Endothelial cell of umbilical vein (primary cell): ENCODE measurements around the gene AUTS2. TPM values are rescaled to one million over a fixed set of nuclear protein-coding genes. Genes with fewer than 3 reads are reported as not detected.

ENCODE experiments used
- BruUV-seq: library from RNA; stranded (reverse); fragments of 400-500 nt; replicated peaks from 2 replicates; lab custom pipeline; 2021; lab: Mats Ljungman, UMichigan
- CTCF ChIA-PET: fragments of 300-600, 350-600 bp; sonication (Branson Sonifier 250); formaldehyde crosslinking; loops from one replicate; lab custom pipeline; 2021; ENCODE audit warnings: antibody characterized with exemption, inconsistent platforms; lab: Charles Lee
- POLR2A ChIA-PET: fragments of 300-600, 350-600 bp; sonication (Branson Sonifier 250); formaldehyde crosslinking; loops from one replicate; lab custom pipeline; 2021; ENCODE audit warnings: antibody characterized with exemption, inconsistent platforms; lab: Charles Lee
- DNase-seq: peaks from one replicate; pipeline ENCODE4 v3.0.0-alpha.2; 2011; ENCODE audit warnings: low read depth, low spot score
- FAIRE-seq: peaks from 2 replicates; lab custom pipeline; 2011; peaks lifted over from hg19 to GRCh38; lab: Jason Lieb, UNC
- H2AFZ ChIP-seq: 2 replicates; pipeline ENCODE4 v1.6.0; 2012; ENCODE audit warnings: low read depth, low read length, control low read depth, inconsistent platforms
- H3K27ac ChIP-seq: 2 replicates; pipeline ENCODE4 v1.5.1; 2011; ENCODE audit warnings: low read depth, mild to moderate bottlenecking, control low read depth, low read length, moderate library complexity; ENCODE audit not compliant: insufficient read depth
- H3K27me3 ChIP-seq, 2 experiments: 2 replicates each; pipeline versions ENCODE4 v1.6.0 to v1.6.1; 2011; ENCODE audit warnings: low read length in 2 of 2, mixed read lengths in 1 of 2; ENCODE audit not compliant: control insufficient read depth in 2 of 2, insufficient read depth in 2 of 2
- H3K36me3 ChIP-seq, 2 experiments: 2 replicates in 1 of 2; 3 replicates in 1 of 2; pipeline ENCODE4 v1.5.1; 2011; ENCODE audit warnings: low read length in 2 of 2, mild to moderate bottlenecking in 1 of 2, moderate library complexity in 1 of 2; ENCODE audit not compliant: control insufficient read depth in 2 of 2, insufficient read depth in 2 of 2; ENCODE audit errors: extremely low read depth in 1 of 2
- H3K4me1 ChIP-seq: 3 replicates; pipeline ENCODE4 v1.5.1; 2011; ENCODE audit warnings: mild to moderate bottlenecking, low read length; ENCODE audit not compliant: control insufficient read depth, insufficient read depth; ENCODE audit errors: extremely low read depth
- H3K4me2 ChIP-seq: 2 replicates; pipeline ENCODE4 v1.6.1; 2011; ENCODE audit warnings: low read length, control low read depth, mixed read lengths; ENCODE audit not compliant: insufficient read depth
- H3K4me3 ChIP-seq, 3 experiments: fragments of 200-600 bp in 1 of 3; sonication (generic), shearing (Covaris generic) in 1 of 3; replicated peaks in 1 of 3; 2 replicates each; pipeline ENCODE4 v1.5.1; 2011 to 2016; ENCODE audit warnings: control low read depth in 3 of 3, low read length in 3 of 3, mild to moderate bottlenecking in 2 of 3, inconsistent platforms in 1 of 3, low read depth in 1 of 3, moderate library complexity in 1 of 3; ENCODE audit not compliant: insufficient read depth in 1 of 3
- H3K79me2 ChIP-seq: 2 replicates; pipeline ENCODE4 v1.6.0; 2012; ENCODE audit warnings: low read length, inconsistent platforms; ENCODE audit not compliant: control insufficient read depth, insufficient read depth
- H3K9ac ChIP-seq: replicated peaks from 2 replicates; pipeline ENCODE3; 2011; ENCODE audit warnings: low read length, control low read depth; ENCODE audit not compliant: insufficient read depth; ENCODE audit errors: extremely low read depth
- H3K9me1 ChIP-seq: replicated peaks from 3 replicates; pipeline ENCODE4 v1.6.0; 2011; ENCODE audit warnings: mild to moderate bottlenecking, low read length; ENCODE audit not compliant: control insufficient read depth, insufficient read depth; ENCODE audit errors: extremely low read depth
- H3K9me3 ChIP-seq: replicated peaks from 2 replicates; pipeline ENCODE4 v1.5.1; 2012; ENCODE audit warnings: low read length, inconsistent platforms; ENCODE audit not compliant: control insufficient read depth, insufficient read depth
- H4K20me1 ChIP-seq: replicated peaks from 2 replicates; pipeline ENCODE3; 2011; ENCODE audit warnings: mild to moderate bottlenecking, low read length; ENCODE audit not compliant: control insufficient read depth, insufficient read depth; ENCODE audit errors: extremely low read depth
- EZH2 ChIP-seq: IDR thresholded peaks from 2 replicates; pipeline ENCODE4 v1.6.1; 2012; ENCODE audit warnings: borderline replicate concordance, low read depth, mild to moderate bottlenecking, moderate library complexity, low read length, inconsistent platforms; ENCODE audit not compliant: severe bottlenecking
- FOS ChIP-seq: IDR thresholded peaks from 2 replicates; pipeline ENCODE4 v1.6.1; 2011; ENCODE audit warnings: mild to moderate bottlenecking, low read length, moderate library complexity, borderline replicate concordance; ENCODE audit not compliant: insufficient read depth
- GATA2 ChIP-seq: IDR thresholded peaks from 2 replicates; pipeline ENCODE4 v1.7.0; 2011; ENCODE audit warnings: low read depth, mild to moderate bottlenecking, moderate library complexity, mixed read lengths, low read length; ENCODE audit not compliant: insufficient read length, insufficient read depth
- JUN ChIP-seq: IDR thresholded peaks from 2 replicates; pipeline ENCODE4 v1.6.1; 2011; ENCODE audit warnings: borderline replicate concordance, low read depth; ENCODE audit not compliant: insufficient read length, insufficient read depth
- MAX ChIP-seq: IDR thresholded peaks from 2 replicates; pipeline ENCODE4 v1.6.1; 2011; ENCODE audit not compliant: insufficient read depth, insufficient read length
- MYC ChIP-seq: IDR thresholded peaks from one replicate; pipeline ENCODE4 v1.6.1; 2011; ENCODE audit warnings: mild to moderate bottlenecking, low read depth, low read length
- POLR2A ChIP-seq: IDR thresholded peaks from 2 replicates; pipeline ENCODE4 v1.6.1; 2012; ENCODE audit warnings: low read depth, mild to moderate bottlenecking, control low read depth, low read length
- POLR2AphosphoS5 ChIP-seq: IDR thresholded peaks from 2 replicates; pipeline ENCODE4 v1.6.1; 2012; ENCODE audit warnings: low read depth, mild to moderate bottlenecking, control low read depth, low read length, moderate library complexity; ENCODE audit not compliant: insufficient read depth
- dilution Hi-C: fragments of 300-500 bp; cut with MboI; formaldehyde crosslinking; loops from one replicate; pipeline ENCODE4 v1.15.0; 2019; ENCODE audit warnings: low sequenced_read_pairs; ENCODE audit not compliant: extremely low pct_ligation_motif_present
- intact Hi-C: fragments of 100-400 bp; cut with micrococcal nuclease; formaldehyde crosslinking; loops from one replicate; pipeline ENCODE4 v1.10.0; 2022
- polyA plus RNA-seq, 4 experiments: library from polyadenylated mRNA; depleted of rRNA in 3 of 4; stranded (reverse) in 3 of 4; unstranded in 1 of 4; fragments of >200 nt; gene quantifications; 2 replicates each; pipeline versions ENCODE4 v1.2.1 to v1.2.3, GENCODE V29; 2011 to 2012; ENCODE audit warnings: missing spikeins in 1 of 4
- total RNA-seq: library from RNA; stranded (reverse); gene quantifications from 2 replicates; pipeline ENCODE4 v1.2.3, GENCODE V29; 2021
- TF ChIP-seq, protein P1 (sequence below), 2 donors: IDR thresholded peaks; 1 replicate in 1 of 2; 2 replicates in 1 of 2; pipeline ENCODE4 v1.5.1; 2011; ENCODE audit warnings: low read length in 2 of 2, mild to moderate bottlenecking in 2 of 2, moderate library complexity in 2 of 2, control low read depth in 1 of 2, inconsistent platforms in 1 of 2, low read depth in 1 of 2; ENCODE audit not compliant: insufficient read depth in 1 of 2; ENCODE audit errors: extremely low read depth in 1 of 2

Gene AUTS2
- total and polyA plus RNA-seq, 2 donors (not counting 3 experiments of a cell fraction or from before 2014, with no cell fraction given) = 0.59 to 8.0 TPM

DNA sequence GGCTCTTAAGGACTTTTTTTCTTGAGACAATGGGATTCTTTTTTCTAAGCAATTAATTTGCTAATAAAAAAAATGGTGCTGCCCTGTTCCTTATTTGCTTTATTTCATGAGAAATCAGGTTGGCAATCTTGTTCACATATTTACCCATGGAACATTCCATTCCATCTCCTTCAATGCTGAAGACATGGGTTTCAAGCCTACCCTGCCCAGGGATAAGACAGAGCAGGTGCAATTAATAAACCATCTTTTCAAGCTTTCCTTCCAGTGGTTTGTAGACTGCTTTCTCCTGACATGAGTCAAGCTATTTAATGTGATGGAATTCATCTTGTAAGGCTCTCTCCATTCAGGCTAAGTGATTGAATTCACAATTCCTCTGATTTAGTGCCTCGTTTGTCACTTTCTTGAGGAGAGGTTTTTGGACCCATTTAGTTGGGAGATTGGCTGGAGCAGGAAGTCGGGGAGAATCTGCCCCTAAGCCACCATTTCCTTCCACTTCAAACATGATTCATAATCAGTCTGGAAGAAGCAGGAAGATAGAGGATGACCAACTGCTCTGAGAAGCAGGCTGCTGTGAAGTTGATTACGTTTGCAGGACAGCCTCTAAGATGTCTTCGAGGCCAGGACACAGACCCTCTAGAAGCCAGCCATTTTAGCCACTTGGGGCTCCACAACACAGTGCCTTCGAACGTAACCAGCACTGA lies 981.3 kb downstream of the AUTS2 start:
- no peak for DNase-seq
- Histone ChIP-seq H4K20me1 (no peaks in the 10 kb centered on the region), H3K27ac (no peak overlapping the region), H3K9me3 (no peaks in the 10 kb centered on the region), H3K9me1 (no peaks in the 10 kb centered on the region), H3K36me3 (no peaks in the 10 kb centered on the region), H3K4me2 (no peak overlapping the region), H3K4me3 (no peak overlapping the region), H3K79me2 (no peaks in the 10 kb centered on the region), H3K27me3 (no peaks in the 10 kb centered on the region), H3K4me1 (no peaks in the 10 kb centered on the region), H2AFZ (no peak overlapping the region), H3K9ac (no peak overlapping the region)
- ChIA-PET CTCF (no interaction called here), POLR2A (no interaction called here)
- no peak for FAIRE-seq
- intact Hi-C loops (no loop called here), dilution Hi-C loops (no loop called here)
- no TSS peak for BruUV-seq
- TF ChIP-seq POLR2A (no peak), JUN (no peak), MYC (no peak), POLR2AphosphoS5 (no peak), MAX (no peak), EZH2 (no peak), FOS (no peak), GATA2 (no peak)
- TF ChIP-seq, protein P1, sequence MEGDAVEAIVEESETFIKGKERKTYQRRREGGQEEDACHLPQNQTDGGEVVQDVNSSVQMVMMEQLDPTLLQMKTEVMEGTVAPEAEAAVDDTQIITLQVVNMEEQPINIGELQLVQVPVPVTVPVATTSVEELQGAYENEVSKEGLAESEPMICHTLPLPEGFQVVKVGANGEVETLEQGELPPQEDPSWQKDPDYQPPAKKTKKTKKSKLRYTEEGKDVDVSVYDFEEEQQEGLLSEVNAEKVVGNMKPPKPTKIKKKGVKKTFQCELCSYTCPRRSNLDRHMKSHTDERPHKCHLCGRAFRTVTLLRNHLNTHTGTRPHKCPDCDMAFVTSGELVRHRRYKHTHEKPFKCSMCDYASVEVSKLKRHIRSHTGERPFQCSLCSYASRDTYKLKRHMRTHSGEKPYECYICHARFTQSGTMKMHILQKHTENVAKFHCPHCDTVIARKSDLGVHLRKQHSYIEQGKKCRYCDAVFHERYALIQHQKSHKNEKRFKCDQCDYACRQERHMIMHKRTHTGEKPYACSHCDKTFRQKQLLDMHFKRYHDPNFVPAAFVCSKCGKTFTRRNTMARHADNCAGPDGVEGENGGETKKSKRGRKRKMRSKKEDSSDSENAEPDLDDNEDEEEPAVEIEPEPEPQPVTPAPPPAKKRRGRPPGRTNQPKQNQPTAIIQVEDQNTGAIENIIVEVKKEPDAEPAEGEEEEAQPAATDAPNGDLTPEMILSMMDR (IDR thresholded peaks at IDR 0.05; ENCODE audit: extremely low read depth in 1 of 2, insufficient read depth in 1 of 2, low read depth in 1 of 2, low read length in 2 of 2) = no peak
